ENCODE results near the gene ETF1. TPM values are rescaled to one million over a fixed set of nuclear protein-coding genes. Genes with fewer than 3 reads are reported as not detected.

ETF1 gene
- total RNA-seq, 1 experiment from 2014 or later = 176 TPM

- peak; percentile 96 for DNase-seq (ENCODE audit: extremely low read depth, low read depth)
Measured at GRCh38 chr5:138465261-138466124, 77.5 kb downstream of the ETF1 start, which contains the start of gene EGR1. Gene EGR1, plus strand, starts transcription at chr5:138465479. Its CDS starts 283 bp downstream, at chr5:138465762.

DNA sequence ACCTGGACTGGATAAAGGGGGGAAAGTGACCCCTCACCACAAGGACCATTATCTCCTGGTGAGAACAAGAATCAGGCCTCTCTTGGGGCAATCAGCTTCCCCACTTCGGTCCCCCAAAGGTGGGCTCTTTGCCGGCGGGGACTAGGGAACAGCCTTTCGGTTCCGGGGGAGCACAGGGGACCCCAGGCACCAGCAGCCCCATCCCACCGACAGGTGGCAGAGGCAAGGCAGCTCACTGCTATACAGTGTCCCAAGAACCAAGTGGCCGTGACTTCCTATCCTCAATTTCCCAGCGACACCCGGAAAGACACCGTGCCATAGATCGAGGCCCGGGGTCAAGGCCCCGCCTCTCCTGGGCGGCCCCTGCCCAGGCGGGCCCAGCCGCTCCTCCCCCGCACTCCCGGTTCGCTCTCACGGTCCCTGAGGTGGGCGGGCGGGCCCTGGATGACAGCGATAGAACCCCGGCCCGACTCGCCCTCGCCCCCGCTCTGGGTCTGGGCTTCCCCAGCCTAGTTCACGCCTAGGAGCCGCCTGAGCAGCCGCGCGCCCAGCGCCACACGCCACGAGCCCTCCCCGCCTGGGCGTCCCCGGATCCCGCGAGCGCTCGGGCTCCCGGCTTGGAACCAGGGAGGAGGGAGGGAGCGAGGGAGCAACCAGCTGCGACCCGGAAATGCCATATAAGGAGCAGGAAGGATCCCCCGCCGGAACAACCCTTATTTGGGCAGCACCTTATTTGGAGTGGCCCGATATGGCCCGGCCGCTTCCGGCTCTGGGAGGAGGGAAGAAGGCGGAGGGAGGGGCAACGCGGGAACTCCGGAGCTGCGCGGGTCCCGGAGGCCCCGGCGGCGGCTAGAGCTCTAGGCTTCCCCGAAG lies 78.4 kb downstream of the ETF1 start:
- peak; percentile 99 for DNase-seq (ENCODE audit: extremely low read depth, low read depth)

GRCh38 chr5:138464008-138464387 lies 79.0 kb downstream of the ETF1 start:
- DNase-seq (ENCODE audit: extremely low read depth, low read depth) = peak; percentile 96

DNA sequence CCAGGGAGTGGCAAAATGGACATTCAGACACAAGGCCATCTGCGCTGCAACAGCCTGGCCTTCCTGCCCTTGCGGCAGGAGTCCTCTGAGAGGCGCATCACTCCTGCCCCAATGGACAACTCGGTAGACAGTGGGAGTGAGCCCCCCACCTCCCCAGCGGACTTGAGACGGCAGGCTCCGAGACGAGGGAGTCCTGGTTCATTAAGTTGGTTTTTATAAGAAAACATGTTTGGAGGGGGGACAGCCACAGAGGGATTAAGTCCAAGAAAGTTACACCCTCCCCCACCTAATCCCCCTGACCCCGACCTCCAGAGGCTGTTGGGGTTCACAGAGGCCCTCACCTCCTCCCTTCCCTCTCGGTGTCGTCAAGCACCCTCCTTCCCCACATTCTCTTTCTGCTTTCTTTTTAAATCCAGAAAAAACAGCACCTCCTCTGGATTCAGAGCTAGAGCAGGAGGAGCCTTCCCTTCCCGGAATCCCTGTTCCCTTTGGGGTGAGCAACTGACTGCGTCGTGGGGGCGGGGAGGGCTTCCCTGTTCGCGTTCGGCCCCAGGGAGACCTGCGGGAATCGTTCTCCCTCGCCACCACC lies 79.5 kb downstream of the ETF1 start:
- no peak for DNase-seq (ENCODE audit: extremely low read depth, low read depth)

GRCh38 chr5:138461343-138462125 lies 81.5 kb downstream of the ETF1 start:
- no peak for DNase-seq (ENCODE audit: extremely low read depth, low read depth)

DNA sequence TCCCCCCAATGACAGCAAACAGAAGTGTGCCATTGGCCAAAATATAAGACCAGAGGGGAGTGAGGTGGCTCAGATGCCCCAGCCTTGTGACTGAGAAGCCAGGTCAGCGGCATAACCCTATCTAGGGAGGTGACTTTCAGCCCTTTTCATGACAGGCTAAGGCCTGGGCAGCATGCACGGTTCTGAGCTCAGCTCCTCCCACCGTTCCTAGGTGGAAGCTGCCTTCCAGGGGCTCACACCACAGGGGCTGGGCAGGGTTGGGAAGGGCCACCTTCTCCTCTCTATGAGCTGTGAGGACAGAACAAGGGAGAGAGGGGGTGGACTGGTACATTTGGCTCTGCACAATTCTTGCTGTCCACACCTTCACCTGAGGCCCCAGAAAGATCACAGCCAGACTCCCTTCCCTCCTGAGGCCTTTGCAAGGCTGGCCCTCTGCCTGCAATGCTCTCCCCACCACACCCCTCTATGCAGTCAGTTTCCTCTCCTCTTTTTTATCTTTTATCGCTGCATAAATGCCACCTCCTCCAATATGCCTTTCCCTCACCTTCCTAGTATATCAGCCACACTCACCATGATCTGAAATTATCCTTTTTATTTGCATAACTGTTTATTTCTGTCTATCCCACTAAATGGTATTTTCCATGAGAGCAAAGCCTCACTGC lies 82.9 kb downstream of the ETF1 start:
- no peak for DNase-seq (ENCODE audit: extremely low read depth, low read depth)

DNA sequence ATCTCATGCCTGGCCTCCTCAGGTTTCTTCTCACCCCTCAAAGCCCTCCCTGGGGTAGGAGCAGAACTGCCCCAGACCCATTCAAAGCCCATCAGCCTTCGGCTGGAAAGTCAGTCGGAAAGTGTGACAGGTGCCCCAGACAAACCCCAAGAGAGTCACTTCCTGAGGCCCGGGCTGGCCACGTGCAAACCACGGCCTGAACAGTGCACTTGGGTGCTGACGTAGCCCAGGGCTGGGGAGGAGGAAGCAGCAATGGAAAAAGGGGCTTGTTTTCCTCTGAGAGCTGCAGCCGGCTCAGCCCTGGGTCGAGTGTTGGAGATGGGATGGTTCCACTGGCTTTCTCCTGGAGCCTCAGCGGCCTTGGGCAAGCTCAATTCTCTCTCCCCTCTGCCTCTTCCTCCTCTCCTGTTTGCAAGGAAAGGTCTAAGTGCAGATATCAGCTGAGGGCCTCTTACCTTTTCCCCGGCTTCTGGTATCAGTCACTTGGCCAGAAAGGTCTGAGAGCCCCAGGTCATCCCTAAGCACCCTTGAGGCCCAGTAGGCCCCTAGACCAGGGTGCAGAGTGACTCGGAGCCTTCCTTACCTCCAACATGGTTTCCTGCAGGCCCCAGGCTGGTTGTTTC lies 83.6 kb downstream of the ETF1 start:
- no peak for DNase-seq (ENCODE audit: extremely low read depth, low read depth)

DNA sequence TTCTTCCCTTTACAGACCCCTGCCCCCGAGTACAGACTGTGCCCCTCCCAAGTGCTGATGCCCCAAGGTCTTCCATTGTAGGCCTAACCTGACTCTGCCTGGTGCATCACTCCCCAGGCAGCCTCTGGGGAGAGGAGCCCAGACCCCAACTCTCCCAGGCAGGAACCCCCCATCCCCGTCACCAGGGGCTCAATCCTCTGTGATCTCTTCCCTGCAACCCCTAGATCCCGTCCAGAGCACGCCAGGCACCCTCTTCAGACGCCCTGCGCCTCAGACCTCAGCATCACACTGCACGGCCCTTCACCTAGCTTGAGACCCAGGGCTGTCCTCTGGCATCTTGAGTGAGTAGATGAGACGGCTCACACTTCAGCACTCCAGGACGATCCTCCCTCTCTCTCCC lies 84.2 kb downstream of the ETF1 start:
- DNase-seq (ENCODE audit: extremely low read depth, low read depth) = no peak

- DNase-seq (ENCODE audit: extremely low read depth, low read depth) = no peak
Measured at GRCh38 chr5:138458384-138458783, 84.7 kb downstream of the ETF1 start.

GRCh38 chr5:138457531-138458275 lies 85.3 kb downstream of the ETF1 start:
- DNase-seq (ENCODE audit: extremely low read depth, low read depth) = no peak

Small RNAs within 50 kb of the gene (small RNA-seq; reads per million reads assigned to genes)
- gene RF00154 = 433 to 486 reads per million in 2 experiments
- gene SNORD63 = 1,182 to 1,477 reads per million in 2 experiments

Other genes with a start within 250 kb of the ETF1 start
- gene CDC25C, start 211.4 kb downstream of the ETF1 start, total RNA-seq (2014; rRNA removed; shearing (Covaris generic)) = 21.5 and 24.3 TPM in 2 replicates
- gene FAM53C, start 205.0 kb downstream of the ETF1 start, total RNA-seq (2014; rRNA removed; shearing (Covaris generic)) = 18.4 and 18.6 TPM in 2 replicates
- gene KDM3B, start 190.6 kb downstream of the ETF1 start, total RNA-seq (2014; rRNA removed; shearing (Covaris generic)) = 34.6 and 40.0 TPM in 2 replicates
- 2.3 and 2.4 TPM in 2 replicates for gene REEP2, start 104.2 kb downstream of the ETF1 start, total RNA-seq (2014; rRNA removed; shearing (Covaris generic))
- gene EGR1, start 77.8 kb downstream of the ETF1 start, total RNA-seq (2014; rRNA removed; shearing (Covaris generic)) = 9.2 and 10.6 TPM in 2 replicates
- 1,085 and 1,216 TPM in 2 replicates for gene HSPA9, start 32.2 kb upstream of the ETF1 start, total RNA-seq (2014; rRNA removed; shearing (Covaris generic))
- gene CTNNA1, start 210.2 kb upstream of the ETF1 start, total RNA-seq (2014; rRNA removed; shearing (Covaris generic)) = 332 and 337 TPM in 2 replicates

All from NCI-H460 (cell line).